GM12878 (cell line): ENCODE data around the gene ACACB.
"Not testable (repeated sequence)": the region's sequence is repeated elsewhere in the genome, so short reads cannot be mapped to it uniquely, and the experiment has no call there.

Experiments
- CBFB ChIP-seq: IDR thresholded peaks from 2 replicates; pipeline ENCODE4 v1.6.1; 2016; ENCODE audit warnings: antibody characterized with exemption, low read depth
- CTCF ChIP-seq, 3 experiments: IDR thresholded peaks in 2 of 3; conservative IDR thresholded peaks in 1 of 3; 2 replicates each; pipeline ENCODE4 v1.5.1; 2011; ENCODE audit warnings: low read depth in 3 of 3, low read length in 3 of 3, mild to moderate bottlenecking in 3 of 3, control low read depth in 2 of 3, moderate library complexity in 2 of 3, inconsistent platforms in 1 of 3, mixed read lengths in 1 of 3; ENCODE audit not compliant: control insufficient read depth in 2 of 3, insufficient read depth in 1 of 3; ENCODE audit errors: extremely low read depth in 1 of 3
- PAX5 ChIP-seq: IDR thresholded peaks from 2 replicates; pipeline ENCODE4 v1.6.1; 2011; ENCODE audit warnings: low read depth, low read length, borderline replicate concordance
- SRF ChIP-seq, 2 experiments: IDR thresholded peaks; 2 replicates each; pipeline ENCODE4 v1.6.1; 2011; ENCODE audit warnings: low read depth in 2 of 2, low read length in 2 of 2, mild to moderate bottlenecking in 1 of 2, moderate library complexity in 1 of 2
- TCF3 ChIP-seq: IDR thresholded peaks from 2 replicates; pipeline ENCODE4 v1.6.1; 2012; ENCODE audit warnings: low read depth, mild to moderate bottlenecking, low read length, borderline replicate concordance; ENCODE audit not compliant: insufficient read depth

- TF ChIP-seq TCF3; CBFB; SRF (IDR thresholded peaks at IDR 0.05; ENCODE audit: low read depth in 2 of 2, low read length in 2 of 2); CTCF (IDR thresholded peaks at IDR 0.05 in 2 of 3, conservative IDR thresholded peaks at IDR 0.05 in 1 of 3; ENCODE audit: control insufficient read depth in 2 of 3, extremely low read depth in 1 of 3, insufficient read depth in 1 of 3, low read depth in 3 of 3, low read length in 3 of 3); PAX5: not testable (repeated sequence)
Measured at GRCh38 chr12:109147126-109147525, 30.7 kb downstream of the ACACB start.
